Testis (tissue), 3 donors: Measurements from ENCODE around the gene TIAM2. TPM values are rescaled to one million over a fixed set of nuclear protein-coding genes. Genes with fewer than 3 reads are reported as not detected.

Experiments used
- DNase-seq: peaks from one replicate; pipeline ENCODE4 v3.0.0-alpha.2; 2019
- H3K27ac ChIP-seq, 2 donors: fragments of 200-600 bp; sonication (generic); one replicate each; pipeline ENCODE4 v1.5.1; 2019
- H3K27me3 ChIP-seq: fragments of 200-600 bp; sonication (generic); one replicate; pipeline ENCODE4 v1.5.1; 2019
- H3K36me3 ChIP-seq: fragments of 200-600 bp; sonication (generic); one replicate; pipeline ENCODE4 v1.5.1; 2017; ENCODE audit warnings: low read depth; ENCODE audit errors: missing control alignments
- H3K4me1 ChIP-seq: fragments of 200-600 bp; sonication (generic); one replicate; pipeline ENCODE4 v1.5.1; 2019
- H3K4me3 ChIP-seq, 2 donors: fragments of 200-600 bp; sonication (generic); one replicate each; pipeline ENCODE4 v1.5.1; 2017 to 2019
- H3K9me3 ChIP-seq: fragments of 200-600 bp; sonication (generic); one replicate; pipeline ENCODE4 v1.5.1; 2017
- CTCF ChIP-seq, 3 experiments: fragments of 450-650 bp in 2 of 3; fragments of 200-600 bp in 1 of 3; sonication (generic) in 1 of 3; IDR thresholded peaks; one replicate each; pipeline ENCODE4 v1.5.1; 2016 to 2019; ENCODE audit warnings: antibody characterized with exemption in 3 of 3, mild to moderate bottlenecking in 2 of 3, moderate library complexity in 1 of 3
- POLR2A ChIP-seq: fragments of 450-650 bp; IDR thresholded peaks from one replicate; pipeline ENCODE4 v1.6.1; 2017; ENCODE audit warnings: antibody characterized with exemption, mild to moderate bottlenecking, moderate library complexity
- WGBS, 2 donors: methylation state at CpG; one replicate each; pipeline ENCODE4 v1.1.5; 2018; 5-methylcytosine and 5-hydroxymethylcytosine counted together
- intact Hi-C: fragments of 100-400 bp; cut with DNase I; formaldehyde crosslinking; loops from one replicate; pipeline ENCODE4 v1.15.1; 2023; ENCODE audit warnings: low total_unique reads
- polyA plus RNA-seq: library from polyadenylated mRNA; stranded (reverse); fragments of 350-450 nt; fragmentation: Illumina TruSeq; extraction: RNeasy Lipid Tissue Mini Kit (QIAGEN cat#74804); gene quantifications from one replicate; pipeline ENCODE4 v1.2.3, GENCODE V29; 2014; ENCODE audit warnings: low read depth, low replicate concordance; ENCODE audit not compliant: insufficient read depth
- total RNA-seq, 2 donors: library from RNA; depleted of rRNA; stranded (reverse); fragments of >200 nt; gene quantifications; one replicate each; pipeline ENCODE4 v1.2.3, GENCODE V29; 2016

Gene TIAM2
- total and polyA plus RNA-seq, 3 donors from 2014 or later, result 22.7 to 43.8 (median 38.0) TPM

- no peak overlapping the region for H3K27ac ChIP-seq
- H3K9me3 ChIP-seq, result no peaks in the 10 kb centered on the region
- no peak for DNase-seq
- TF ChIP-seq CTCF (IDR thresholded peaks at IDR 0.05) (no peak), POLR2A (no peak)
- no peak overlapping the region for H3K4me3 ChIP-seq
- H3K27me3 ChIP-seq, result no peaks in the 10 kb centered on the region
- no peaks in the 10 kb centered on the region for H3K36me3 ChIP-seq
- H3K4me1 ChIP-seq, result peaks cover 16% of the 10 kb centered on the region
- intact Hi-C loops, result no loop called here
- 95 to 98% methylated on average over 3 of the region's 3 CpGs for WGBS, 2 donors
These were observed 274.6 kb downstream of the TIAM2 start for GRCh38 chr6:155269765-155270164.

- Histone ChIP-seq H3K27me3 (no peaks in the 10 kb centered on the region), H3K27ac (no peak overlapping the region), H3K4me3 (no peak overlapping the region), H3K4me1 (peaks cover 19% of the 10 kb centered on the region), H3K36me3 (no peaks in the 10 kb centered on the region), H3K9me3 (no peaks in the 10 kb centered on the region)
- TF ChIP-seq POLR2A, result no peak
- no peak for TF ChIP-seq CTCF (IDR thresholded peaks at IDR 0.05)
- DNase-seq, result no peak
- intact Hi-C loops, result no loop called here
- 87 to 93% methylated on average over 7 of the region's 7 CpGs for WGBS, 2 donors
These were observed 275.5 kb downstream of the TIAM2 start for GRCh38 chr6:155270561-155271091.

- no peak for DNase-seq
- no peak overlapping the region for H3K4me3 ChIP-seq
- no peak for TF ChIP-seq CTCF (IDR thresholded peaks at IDR 0.05)
- TF ChIP-seq POLR2A, result no peak
- H3K27me3 ChIP-seq, result no peaks in the 10 kb centered on the region
- intact Hi-C loops, result no loop called here
- no peak overlapping the region for H3K27ac ChIP-seq
- H3K4me1 ChIP-seq, result peaks cover 21% of the 10 kb centered on the region
- no peaks in the 10 kb centered on the region for H3K36me3 ChIP-seq
- no peaks in the 10 kb centered on the region for H3K9me3 ChIP-seq
These were observed 276.0 kb downstream of the TIAM2 start for GRCh38 chr6:155271145-155271544.

GRCh38 chr6:155272353-155273232 lies 277.5 kb downstream of the TIAM2 start:
- no peaks in the 10 kb centered on the region for H3K9me3 ChIP-seq
- no peaks in the 10 kb centered on the region for H3K36me3 ChIP-seq
- TF ChIP-seq POLR2A (no peak), CTCF (IDR thresholded peaks at IDR 0.05) (no peak)
- DNase-seq, result no peak
- H3K27me3 ChIP-seq, result no peaks in the 10 kb centered on the region
- intact Hi-C loops, result no loop called here
- peak overlapping the region in 1 of 2 donors; percentile 61 for H3K27ac ChIP-seq
- 54 to 59% methylated on average over 8 of the region's 8 CpGs for WGBS, 2 donors
- peaks cover 21% of the 10 kb centered on the region for H3K4me1 ChIP-seq
- no peak overlapping the region for H3K4me3 ChIP-seq
